NCI-H2081 treated with DMSO at 0.1 percent for 48 hours (cell line): ENCODE results near the gene CNTN4.
A peak's percentile ranks its signal among the peaks of the same experiment; 100 is the strongest.
"Not testable (repeated sequence)": the region's sequence is repeated elsewhere in the genome, so short reads cannot be mapped to it uniquely, and the experiment has no call there.

Experiments
- DNase-seq: peaks from one replicate; lab custom pipeline; 2025; lab: John Stamatoyannopoulos, UW

Gene CNTN4

GRCh38 chr3:2978977-2979732 is 880.5 kb downstream of the CNTN4 start:
- DNase-seq: no peak

- no peak for DNase-seq
These were observed 885.6 kb downstream of the CNTN4 start for GRCh38 chr3:2984005-2984830.

- no peak for DNase-seq
These were observed 886.2 kb downstream of the CNTN4 start for GRCh38 chr3:2984831-2985220.

GRCh38 chr3:2985479-2985878 is 886.8 kb downstream of the CNTN4 start:
- no peak for DNase-seq

- no peak for DNase-seq
These were observed 893.9 kb downstream of the CNTN4 start for GRCh38 chr3:2992534-2992933.

- DNase-seq: not testable (repeated sequence)
These were observed 894.5 kb downstream of the CNTN4 start for GRCh38 chr3:2993130-2993529.

GRCh38 chr3:2993736-2994135 is 895.1 kb downstream of the CNTN4 start:
- DNase-seq: no peak

- no peak for DNase-seq
These were observed 896.5 kb downstream of the CNTN4 start for GRCh38 chr3:2995195-2995594.

- DNase-seq: no peak
These were observed 906.6 kb downstream of the CNTN4 start for GRCh38 chr3:3005146-3005744.

- no peak for DNase-seq
These were observed 914.8 kb downstream of the CNTN4 start for GRCh38 chr3:3013317-3014052.

GRCh38 chr3:3015185-3016089 is 916.8 kb downstream of the CNTN4 start:
- peak; percentile 1 for DNase-seq

GRCh38 chr3:3016226-3016625 is 917.6 kb downstream of the CNTN4 start:
- no peak for DNase-seq

- no peak for DNase-seq
These were observed 921.5 kb downstream of the CNTN4 start for GRCh38 chr3:3020209-3020608.

GRCh38 chr3:3023111-3023745 is 924.6 kb downstream of the CNTN4 start:
- DNase-seq: no peak

- no peak for DNase-seq
These were observed 929.4 kb downstream of the CNTN4 start for GRCh38 chr3:3027976-3028567.

GRCh38 chr3:3031326-3031725 is 932.7 kb downstream of the CNTN4 start:
- no peak for DNase-seq

GRCh38 chr3:3037156-3037555 is 938.5 kb downstream of the CNTN4 start:
- DNase-seq: no peak

- DNase-seq: no peak
These were observed 939.7 kb downstream of the CNTN4 start for GRCh38 chr3:3038201-3038991.

GRCh38 chr3:3053974-3054373 is 955.3 kb downstream of the CNTN4 start:
- no peak for DNase-seq
